BJ (cell line): ENCODE data around the gene RHEB. TPM values are rescaled to one million over a fixed set of nuclear protein-coding genes. Genes with fewer than 3 reads are reported as not detected.

Experiments used
- CTCF ChIA-PET: fragments of 350-600 bp; formaldehyde crosslinking; extraction: SDS; loops from one replicate; lab custom pipeline; 2021; ENCODE audit warnings: antibody characterized with exemption, inconsistent platforms; lab: Yijun Ruan, JAX
- POLR2A ChIA-PET: fragments of 300-600 bp; sonication (Branson Sonifier 250); formaldehyde crosslinking; extraction: SDS; loops from one replicate; lab custom pipeline; 2021; ENCODE audit warnings: antibody characterized with exemption; lab: Charles Lee
- DNase-seq: peaks from one replicate; pipeline ENCODE4 v3.0.0-alpha.2; 2011; ENCODE audit warnings: low read depth
- H3K27me3 ChIP-seq: 2 replicates; pipeline ENCODE4 v1.6.0; 2011; ENCODE audit warnings: low read length; ENCODE audit not compliant: control insufficient read depth, insufficient read depth
- H3K36me3 ChIP-seq: 2 replicates; pipeline ENCODE4 v1.5.1; 2011; ENCODE audit warnings: low read length; ENCODE audit not compliant: control insufficient read depth, insufficient read depth
- H3K4me3 ChIP-seq: 2 replicates; pipeline ENCODE4 v1.5.1; 2011; ENCODE audit warnings: low read depth, mild to moderate bottlenecking, control low read depth, low read length
- polyA plus RNA-seq: library from polyadenylated mRNA; depleted of rRNA; stranded (reverse); fragments of >200 nt; gene quantifications from 2 replicates; pipeline ENCODE4 v1.2.3, GENCODE V29; 2011
- TF ChIP-seq, protein P1 (sequence below): IDR thresholded peaks from 2 replicates; pipeline ENCODE4 v1.5.1; 2011; ENCODE audit warnings: low read depth, mild to moderate bottlenecking, control low read depth, inconsistent platforms, low read length, moderate library complexity; ENCODE audit not compliant: insufficient read depth

RHEB gene
- polyA plus RNA-seq, 1 experiment: 45.4 TPM

DNA sequence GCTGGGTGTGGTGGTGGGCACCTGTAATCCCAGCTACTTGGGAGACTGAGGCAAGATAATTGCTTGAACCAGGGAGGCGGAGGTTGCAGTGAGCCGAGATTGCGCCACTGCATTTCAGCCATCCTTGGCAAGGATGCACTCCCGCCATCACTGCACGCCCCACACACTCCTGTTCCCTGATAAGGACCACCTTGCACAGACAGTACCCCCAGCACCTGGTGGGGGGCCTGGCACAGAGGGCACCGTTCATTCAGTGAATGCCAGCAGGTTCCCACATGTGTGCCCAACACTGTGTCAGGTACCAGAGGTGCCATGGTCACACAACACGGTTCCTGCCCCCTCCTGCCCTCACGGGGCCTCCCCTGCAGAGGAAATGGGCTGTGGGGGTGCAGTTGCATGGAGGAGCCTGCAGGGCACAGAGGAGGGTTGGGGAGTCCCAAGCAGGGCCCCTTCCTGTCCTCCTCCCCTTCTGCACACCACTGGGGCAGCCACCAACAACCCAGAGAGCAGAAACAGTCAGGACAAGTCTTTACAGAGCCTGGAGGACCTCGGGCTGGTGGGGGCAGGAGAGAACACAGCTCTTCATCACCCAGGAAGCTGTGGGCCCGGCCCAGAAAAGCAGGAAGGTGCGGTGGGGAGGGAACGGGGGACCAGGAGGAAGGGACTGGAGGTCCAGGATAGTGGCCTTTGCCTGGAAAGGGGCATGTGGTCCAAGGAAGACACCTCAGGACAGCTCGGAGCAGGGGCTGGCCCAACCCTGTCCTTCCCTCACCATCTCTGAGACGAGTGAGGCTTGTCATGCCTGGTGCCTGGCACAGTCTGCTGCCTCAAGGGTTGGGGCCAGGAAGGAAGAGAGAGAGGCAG lies 86.8 kb downstream of the RHEB start:
- DNase-seq: no peak
- ChIA-PET CTCF (interaction anchor here (0.6 to 1.5 kb wide), 6 partner anchors 16 to 322 kb away, joined by 3 to 4 read pairs (median 3); no protein-coding TSS in a partner anchor), POLR2A (no interaction called here)
- Histone ChIP-seq H3K27me3 (peaks cover 1% of the 10 kb centered on the region; the same call in 1 of the 2 replicates), H3K36me3 (no peaks in the 10 kb centered on the region), H3K4me3 (no peak overlapping the region)
- TF ChIP-seq, protein P1, sequence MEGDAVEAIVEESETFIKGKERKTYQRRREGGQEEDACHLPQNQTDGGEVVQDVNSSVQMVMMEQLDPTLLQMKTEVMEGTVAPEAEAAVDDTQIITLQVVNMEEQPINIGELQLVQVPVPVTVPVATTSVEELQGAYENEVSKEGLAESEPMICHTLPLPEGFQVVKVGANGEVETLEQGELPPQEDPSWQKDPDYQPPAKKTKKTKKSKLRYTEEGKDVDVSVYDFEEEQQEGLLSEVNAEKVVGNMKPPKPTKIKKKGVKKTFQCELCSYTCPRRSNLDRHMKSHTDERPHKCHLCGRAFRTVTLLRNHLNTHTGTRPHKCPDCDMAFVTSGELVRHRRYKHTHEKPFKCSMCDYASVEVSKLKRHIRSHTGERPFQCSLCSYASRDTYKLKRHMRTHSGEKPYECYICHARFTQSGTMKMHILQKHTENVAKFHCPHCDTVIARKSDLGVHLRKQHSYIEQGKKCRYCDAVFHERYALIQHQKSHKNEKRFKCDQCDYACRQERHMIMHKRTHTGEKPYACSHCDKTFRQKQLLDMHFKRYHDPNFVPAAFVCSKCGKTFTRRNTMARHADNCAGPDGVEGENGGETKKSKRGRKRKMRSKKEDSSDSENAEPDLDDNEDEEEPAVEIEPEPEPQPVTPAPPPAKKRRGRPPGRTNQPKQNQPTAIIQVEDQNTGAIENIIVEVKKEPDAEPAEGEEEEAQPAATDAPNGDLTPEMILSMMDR: peak; percentile 25; the same call in 1 of the 2 replicates

DNA sequence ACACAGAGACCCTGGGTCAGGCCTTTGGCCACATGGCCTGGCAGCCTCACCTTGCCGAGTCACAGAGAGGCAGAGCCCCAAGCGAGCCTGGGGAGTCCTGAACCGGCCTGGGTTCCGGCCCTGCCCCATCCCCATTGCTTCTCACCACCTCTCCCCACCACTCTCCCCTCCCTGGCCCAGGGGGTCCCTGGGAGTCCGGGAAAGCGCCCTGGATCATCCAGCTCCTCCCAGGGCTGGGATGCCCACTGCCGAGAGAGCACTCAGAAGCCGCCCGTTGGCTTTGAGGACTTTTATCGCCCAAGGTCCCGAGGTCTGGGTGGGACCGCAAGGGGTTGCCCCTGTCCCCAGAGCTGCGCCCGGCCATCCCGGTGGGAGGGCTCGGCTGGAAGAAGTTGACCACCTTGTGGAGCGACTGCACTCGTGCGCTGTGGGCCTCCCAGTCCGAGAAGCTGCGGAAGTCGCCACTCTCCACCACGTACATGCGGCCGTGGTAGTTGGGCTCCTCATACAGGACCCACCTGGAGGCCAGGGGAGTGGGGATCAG lies 87.9 kb downstream of the RHEB start:
- CTCF ChIA-PET: interaction anchor here (1.1 to 1.5 kb wide), 2 partner anchors 17 to 65 kb away, joined by 3 to 4 read pairs; no protein-coding TSS in a partner anchor
- TF ChIP-seq, protein P1: no peak
- POLR2A ChIA-PET: no interaction called here
- H3K36me3 ChIP-seq: no peaks in the 10 kb centered on the region
- no peak for DNase-seq
- no peak overlapping the region for H3K4me3 ChIP-seq
- H3K27me3 ChIP-seq: peaks cover 1% of the 10 kb centered on the region; the same call in 1 of the 2 replicates

DNA sequence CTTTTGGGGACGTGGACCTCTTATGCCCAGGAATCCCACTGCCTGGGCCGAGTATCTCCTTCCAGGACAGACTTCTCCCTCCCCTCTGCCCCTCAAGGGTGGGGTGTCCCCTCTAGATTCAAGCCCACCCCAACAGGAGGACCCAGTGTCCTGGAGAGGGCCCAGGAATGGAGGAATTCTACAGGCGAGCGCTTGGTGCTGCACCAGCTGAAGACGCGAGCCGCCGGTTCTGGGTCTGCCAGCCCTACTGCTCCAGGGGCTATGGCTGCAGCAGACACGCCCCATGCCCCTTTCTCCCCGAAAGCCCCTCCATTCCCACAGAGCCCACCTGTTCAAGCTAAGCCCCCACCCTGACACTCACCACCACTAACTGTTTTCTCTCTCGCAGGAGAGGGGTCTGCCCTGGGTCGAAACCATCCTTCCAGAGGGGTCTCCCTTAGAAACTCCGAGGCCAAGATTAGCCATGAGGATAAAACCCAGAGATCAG lies 88.4 kb downstream of the RHEB start:
- Histone ChIP-seq H3K27me3 (peaks cover 1% of the 10 kb centered on the region; the same call in 1 of the 2 replicates), H3K4me3 (no peak overlapping the region), H3K36me3 (no peaks in the 10 kb centered on the region)
- DNase-seq: no peak
- ChIA-PET CTCF (interaction anchor here (1.1 kb wide), 1 partner anchor 65 kb away, joined by 3 read pairs; no protein-coding TSS in a partner anchor), POLR2A (no interaction called here)
- TF ChIP-seq, protein P1: no peak

DNA sequence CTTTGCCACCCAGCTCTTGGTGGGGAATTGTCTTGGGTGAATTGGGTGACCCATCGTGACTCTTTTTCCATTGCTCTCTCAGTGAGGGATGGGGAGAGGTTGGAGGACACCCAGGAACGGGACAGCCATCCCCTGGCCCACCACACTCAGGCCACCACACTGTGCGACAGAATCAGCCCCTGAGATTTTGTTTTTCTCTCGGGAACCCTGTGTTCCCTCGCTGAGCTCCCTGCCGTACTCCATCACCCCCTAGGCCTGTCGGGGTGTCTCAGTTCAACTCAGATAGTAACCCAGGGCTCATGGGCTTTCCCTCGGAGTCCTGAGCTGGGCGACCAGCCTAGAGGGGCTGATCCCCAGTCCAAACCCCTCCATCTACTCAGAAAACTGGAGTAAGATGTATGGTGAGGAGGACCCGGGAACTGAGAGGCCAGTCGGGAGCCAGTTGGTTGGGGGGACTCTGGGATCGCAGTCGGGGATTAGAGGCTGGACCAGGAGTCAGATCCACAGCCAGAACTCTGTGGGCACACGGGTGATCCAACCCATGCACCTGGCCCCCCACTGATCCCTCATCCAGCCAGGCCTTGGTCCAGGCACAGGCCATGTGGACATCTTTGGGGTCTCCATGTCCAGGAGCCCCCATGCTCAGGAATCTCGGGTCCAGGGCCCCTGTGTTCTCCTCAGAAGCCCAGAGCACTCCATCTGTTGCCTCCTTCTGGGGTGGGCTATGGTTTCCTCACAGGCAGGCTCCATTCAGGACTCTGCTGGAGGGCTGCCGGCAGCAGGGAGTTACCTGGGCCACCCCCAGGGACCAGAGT lies 89.1 kb downstream of the RHEB start:
- TF ChIP-seq, protein P1: no peak
- ChIA-PET POLR2A (no interaction called here), CTCF (no interaction called here)
- peaks cover 1% of the 10 kb centered on the region; the same call in 1 of the 2 replicates for H3K27me3 ChIP-seq
- no peak overlapping the region for H3K4me3 ChIP-seq
- H3K36me3 ChIP-seq: no peaks in the 10 kb centered on the region
- DNase-seq: no peak
